Uterus (tissue), 4 donors: Measurements from ENCODE around the gene LNPK. TPM values are rescaled to one million over a fixed set of nuclear protein-coding genes. Genes with fewer than 3 reads are reported as not detected.

ENCODE experiments used
- DNase-seq, 2 donors: peaks; one replicate each; pipeline ENCODE4 v3.0.0-alpha.2; 2019 to 2020
- H3K27ac ChIP-seq, 2 donors: fragments of 200-600 bp; sonication (generic); 1 replicate in 1 of 2; 2 replicates in 1 of 2; pipeline ENCODE4 v1.5.1; 2016 to 2018
- H3K27me3 ChIP-seq, 2 donors: fragments of 200-600 bp; sonication (generic); one replicate each; pipeline ENCODE4 v1.5.1; 2018 to 2019; ENCODE audit warnings: control low read depth in 1 of 2
- H3K36me3 ChIP-seq, 2 donors: fragments of 200-600 bp; sonication (generic); one replicate each; pipeline ENCODE4 v1.5.1; 2019; ENCODE audit warnings: control low read depth in 1 of 2
- H3K4me1 ChIP-seq, 2 donors: fragments of 200-600 bp; sonication (generic); one replicate each; pipeline ENCODE4 v1.5.1; 2018 to 2019; ENCODE audit warnings: control low read depth in 1 of 2
- H3K4me3 ChIP-seq, 2 donors: fragments of 200-600 bp; sonication (generic); 1 replicate in 1 of 2; 2 replicates in 1 of 2; pipeline ENCODE4 v1.5.1; 2018 to 2019; ENCODE audit warnings: mild to moderate bottlenecking in 1 of 2
- H3K9me3 ChIP-seq, 2 donors: fragments of 200-600 bp; sonication (generic); one replicate each; pipeline ENCODE4 v1.5.1; 2019; ENCODE audit warnings: control low read depth in 1 of 2
- POLR2A ChIP-seq, 2 donors: fragments of 450-650 bp; IDR thresholded peaks; one replicate each; pipeline ENCODE4 v1.6.1; 2016; ENCODE audit warnings: antibody characterized with exemption in 2 of 2, mild to moderate bottlenecking in 1 of 2, moderate library complexity in 1 of 2
- intact Hi-C: fragments of 100-400 bp; cut with DNase I; formaldehyde crosslinking; loops from one replicate; pipeline ENCODE4 v1.15.1; 2023; ENCODE audit warnings: low total_unique reads
- total RNA-seq, 4 donors: library from RNA; depleted of rRNA in 3 of 4; stranded (reverse); fragments of >200 nt in 3 of 4; gene quantifications; one replicate each; pipeline versions ENCODE4 v1.1.0 to v1.2.4, GENCODE V29; 2014 to 2023
- TF ChIP-seq, protein P1 (sequence below), 4 experiments: fragments of 200-600 bp in 2 of 4; fragments of 450-650 bp in 2 of 4; sonication (generic) in 2 of 4; IDR thresholded peaks; one replicate each; pipeline ENCODE4 v1.5.1; 2016 to 2019; ENCODE audit warnings: antibody characterized with exemption in 4 of 4, mild to moderate bottlenecking in 2 of 4, moderate library complexity in 1 of 4
- donor health status: DM: yes; HTN: yes; CAD: no.

Gene LNPK
- total RNA-seq, 4 donors from 2014 or later, result 5.1 to 66.4 (median 25.2) TPM

DNA sequence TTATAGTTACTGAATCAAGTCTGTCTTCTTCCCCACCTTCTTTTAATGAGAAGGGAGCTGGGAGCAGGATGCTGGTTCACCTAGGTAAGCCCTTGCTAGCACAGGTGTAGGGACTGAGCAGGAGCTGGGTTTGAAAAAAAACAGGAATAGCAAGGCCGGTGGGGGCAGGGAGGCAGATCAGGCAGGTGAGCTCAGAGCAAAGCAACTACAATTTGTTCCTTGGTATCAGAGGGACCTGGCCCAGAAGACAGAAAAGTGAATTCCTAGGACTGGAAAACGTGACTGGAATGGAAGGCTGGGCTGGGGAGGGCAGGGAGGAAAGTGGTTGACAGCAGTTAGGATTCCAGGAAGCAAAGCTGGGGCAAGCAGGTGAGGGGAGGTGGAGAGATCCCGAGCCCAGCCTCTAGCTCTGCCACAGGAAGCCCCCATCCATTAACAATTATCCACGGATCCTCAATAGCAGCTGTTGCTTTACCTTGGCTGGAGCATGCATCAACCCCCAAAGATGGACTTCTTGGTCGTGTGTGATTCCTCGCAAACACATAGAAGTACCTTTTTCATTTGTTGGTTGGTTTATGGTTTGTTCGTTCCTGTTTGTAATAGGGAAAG lies 118.4 kb downstream of the LNPK start:
- Histone ChIP-seq H3K4me3 (no peak overlapping the region), H3K27me3 (no peaks in the 10 kb centered on the region), H3K9me3 (no peaks in the 10 kb centered on the region), H3K36me3 (no peaks in the 10 kb centered on the region), H3K4me1 (no peaks in the 10 kb centered on the region), H3K27ac (no peak overlapping the region)
- DNase-seq, result no peak
- intact Hi-C loops, result no loop called here
- TF ChIP-seq POLR2A (IDR thresholded peaks at IDR 0.05), result no peak
- TF ChIP-seq, protein P1, sequence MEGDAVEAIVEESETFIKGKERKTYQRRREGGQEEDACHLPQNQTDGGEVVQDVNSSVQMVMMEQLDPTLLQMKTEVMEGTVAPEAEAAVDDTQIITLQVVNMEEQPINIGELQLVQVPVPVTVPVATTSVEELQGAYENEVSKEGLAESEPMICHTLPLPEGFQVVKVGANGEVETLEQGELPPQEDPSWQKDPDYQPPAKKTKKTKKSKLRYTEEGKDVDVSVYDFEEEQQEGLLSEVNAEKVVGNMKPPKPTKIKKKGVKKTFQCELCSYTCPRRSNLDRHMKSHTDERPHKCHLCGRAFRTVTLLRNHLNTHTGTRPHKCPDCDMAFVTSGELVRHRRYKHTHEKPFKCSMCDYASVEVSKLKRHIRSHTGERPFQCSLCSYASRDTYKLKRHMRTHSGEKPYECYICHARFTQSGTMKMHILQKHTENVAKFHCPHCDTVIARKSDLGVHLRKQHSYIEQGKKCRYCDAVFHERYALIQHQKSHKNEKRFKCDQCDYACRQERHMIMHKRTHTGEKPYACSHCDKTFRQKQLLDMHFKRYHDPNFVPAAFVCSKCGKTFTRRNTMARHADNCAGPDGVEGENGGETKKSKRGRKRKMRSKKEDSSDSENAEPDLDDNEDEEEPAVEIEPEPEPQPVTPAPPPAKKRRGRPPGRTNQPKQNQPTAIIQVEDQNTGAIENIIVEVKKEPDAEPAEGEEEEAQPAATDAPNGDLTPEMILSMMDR (IDR thresholded peaks at IDR 0.05), result no peak

GRCh38 chr2:175879679-175880078 lies 122.4 kb downstream of the LNPK start:
- H3K9me3 ChIP-seq, result no peaks in the 10 kb centered on the region
- TF ChIP-seq POLR2A (IDR thresholded peaks at IDR 0.05), result no peak
- TF ChIP-seq, protein P1 (IDR thresholded peaks at IDR 0.05), result no peak
- H3K27me3 ChIP-seq, result no peaks in the 10 kb centered on the region
- no peak for DNase-seq
- H3K4me1 ChIP-seq, result no peaks in the 10 kb centered on the region
- no peak overlapping the region for H3K4me3 ChIP-seq
- no peaks in the 10 kb centered on the region for H3K36me3 ChIP-seq
- H3K27ac ChIP-seq, result no peak overlapping the region
- intact Hi-C loops, result no loop called here

DNA sequence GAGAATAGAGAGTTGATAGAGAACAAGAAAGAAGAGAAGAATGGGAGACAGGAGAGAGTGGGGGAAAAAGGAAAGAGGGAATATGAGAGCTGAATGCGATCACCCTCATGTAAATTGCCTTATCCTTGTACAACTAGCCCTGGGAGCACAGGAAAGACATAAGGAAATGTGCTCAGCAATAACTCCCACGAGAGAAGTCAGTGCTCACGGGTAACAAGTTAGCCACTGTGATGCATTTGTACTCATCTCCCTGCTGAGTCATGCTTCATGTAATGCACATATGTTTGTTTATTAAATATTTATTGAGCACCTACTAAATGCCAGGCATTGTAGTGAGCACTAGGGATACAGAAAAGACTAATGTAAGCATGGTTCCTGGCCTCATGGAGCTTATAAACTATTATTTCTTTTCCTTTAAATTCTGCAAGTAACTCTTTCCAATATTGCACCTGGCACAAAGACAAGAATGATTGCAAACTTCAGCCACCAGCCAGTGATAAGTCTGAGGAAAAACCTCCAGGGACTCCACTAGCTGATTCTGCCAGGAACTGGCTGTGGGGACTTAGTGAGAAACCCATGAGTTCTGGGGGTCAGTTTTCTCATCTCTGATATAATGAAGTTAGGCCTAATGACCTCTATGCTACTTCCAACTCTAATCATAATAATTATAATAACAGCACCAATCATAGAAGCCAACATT lies 124.1 kb downstream of the LNPK start:
- H3K4me1 ChIP-seq, result no peaks in the 10 kb centered on the region
- H3K36me3 ChIP-seq, result no peaks in the 10 kb centered on the region
- H3K4me3 ChIP-seq, result no peak overlapping the region
- DNase-seq, result no peak
- H3K27me3 ChIP-seq, result no peaks in the 10 kb centered on the region
- intact Hi-C loops, result no loop called here
- H3K27ac ChIP-seq, result no peak overlapping the region
- no peak for TF ChIP-seq POLR2A (IDR thresholded peaks at IDR 0.05)
- TF ChIP-seq, protein P1 (IDR thresholded peaks at IDR 0.05), result no peak
- no peaks in the 10 kb centered on the region for H3K9me3 ChIP-seq

DNA sequence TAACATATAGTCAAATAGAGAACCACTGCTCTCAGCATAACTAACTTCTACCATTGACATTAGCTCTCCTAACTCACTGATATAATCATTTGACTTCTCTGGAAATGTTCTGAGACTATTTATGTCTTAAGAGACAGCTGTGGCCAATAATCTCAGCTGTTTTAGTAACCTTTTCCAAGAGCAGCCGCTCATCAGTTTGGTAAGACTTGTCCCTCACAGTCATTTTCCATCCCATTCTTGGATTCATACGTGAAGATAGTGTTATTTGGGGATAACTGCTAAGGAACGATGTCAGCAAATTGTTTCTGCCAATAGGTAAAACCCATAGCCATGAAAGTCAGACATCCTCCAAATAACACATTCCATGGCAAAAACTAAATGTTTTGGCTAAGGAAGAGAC lies 127.8 kb downstream of the LNPK start:
- Histone ChIP-seq H3K9me3 (no peaks in the 10 kb centered on the region), H3K27me3 (no peaks in the 10 kb centered on the region), H3K4me1 (no peaks in the 10 kb centered on the region), H3K36me3 (no peaks in the 10 kb centered on the region), H3K27ac (no peak overlapping the region), H3K4me3 (no peak overlapping the region)
- no peak for DNase-seq
- TF ChIP-seq, protein P1 (IDR thresholded peaks at IDR 0.05), result no peak
- TF ChIP-seq POLR2A (IDR thresholded peaks at IDR 0.05), result no peak
- intact Hi-C loops, result no loop called here

Other genes starting within 250 kb of the LNPK start
- gene EVX2, start 81.7 kb upstream of the LNPK start, total RNA-seq, result under 1 TPM in 1 of 4 donors, not detected in 3; 0.28 TPM
- 1 to 10 TPM in 1 of 4 donors, not detected in 3; 4.9 TPM for gene HOXD13, start 90.5 kb upstream of the LNPK start, total RNA-seq
- gene HOXD12, start 97.5 kb upstream of the LNPK start, total RNA-seq, result under 1 TPM in 1 of 4 donors, not detected in 3; 0.76 TPM
- 10 to 100 TPM in 1 of 4 donors, 1 to 10 TPM in 1, under 1 TPM in 1, not detected in 1; 0.88 to 34.6 (median 8.6) TPM for gene HOXD11, start 105.0 kb upstream of the LNPK start, total RNA-seq
- 10 to 100 TPM in 3 of 4 donors, 1 to 10 TPM in 1; 6.8 to 81.0 (median 53.6) TPM for gene HOXD10, start 114.5 kb upstream of the LNPK start, total RNA-seq
- gene HOXD9, start 120.5 kb upstream of the LNPK start, total RNA-seq, result 10 to 100 TPM in 3 of 4 donors, 1 to 10 TPM in 1; 3.8 to 78.1 (median 46.4) TPM
- 10 to 100 TPM; 25.8 to 75.6 (median 48.0) TPM for gene HOXD8, start 127.4 kb upstream of the LNPK start, total RNA-seq
- gene HOXD4, start 149.3 kb upstream of the LNPK start, total RNA-seq, result 10 to 100 TPM in 2 of 4 donors, 1 to 10 TPM in 2; 6.8 to 41.6 (median 13.0) TPM
- gene HOXD3, start 155.0 kb upstream of the LNPK start, total RNA-seq, result 10 to 100 TPM; 14.7 to 61.2 (median 22.7) TPM
- 1 to 10 TPM in 1 of 4 donors, under 1 TPM in 2, not detected in 1; 0.21 to 2.9 (median 0.52) TPM for gene HOXD1, start 186.4 kb upstream of the LNPK start, total RNA-seq